Measurements from ENCODE around the gene GSC2. TPM values are rescaled to one million over a fixed set of nuclear protein-coding genes. Genes with fewer than 3 reads are reported as not detected.

The GSC2 gene
- total RNA-seq, 3 donors from 2014 or later: not detected

- Histone ChIP-seq H3K4me3 (no peak overlapping the region), H3K4me1 (no peaks in the 10 kb centered on the region), H3K27me3 (no peaks in the 10 kb centered on the region), H3K9me3 (no peaks in the 10 kb centered on the region), H3K36me3 (no peaks in the 10 kb centered on the region), H3K27ac (no peak overlapping the region)
- intact Hi-C loops (cut with DNase I; ENCODE audit: low total_unique reads): no loop called here
- DNase-seq (ENCODE audit: low spot score in 2 of 2): no peak
- TF ChIP-seq POLR2A (IDR thresholded peaks at IDR 0.05): no peak
- TF ChIP-seq, protein P1, sequence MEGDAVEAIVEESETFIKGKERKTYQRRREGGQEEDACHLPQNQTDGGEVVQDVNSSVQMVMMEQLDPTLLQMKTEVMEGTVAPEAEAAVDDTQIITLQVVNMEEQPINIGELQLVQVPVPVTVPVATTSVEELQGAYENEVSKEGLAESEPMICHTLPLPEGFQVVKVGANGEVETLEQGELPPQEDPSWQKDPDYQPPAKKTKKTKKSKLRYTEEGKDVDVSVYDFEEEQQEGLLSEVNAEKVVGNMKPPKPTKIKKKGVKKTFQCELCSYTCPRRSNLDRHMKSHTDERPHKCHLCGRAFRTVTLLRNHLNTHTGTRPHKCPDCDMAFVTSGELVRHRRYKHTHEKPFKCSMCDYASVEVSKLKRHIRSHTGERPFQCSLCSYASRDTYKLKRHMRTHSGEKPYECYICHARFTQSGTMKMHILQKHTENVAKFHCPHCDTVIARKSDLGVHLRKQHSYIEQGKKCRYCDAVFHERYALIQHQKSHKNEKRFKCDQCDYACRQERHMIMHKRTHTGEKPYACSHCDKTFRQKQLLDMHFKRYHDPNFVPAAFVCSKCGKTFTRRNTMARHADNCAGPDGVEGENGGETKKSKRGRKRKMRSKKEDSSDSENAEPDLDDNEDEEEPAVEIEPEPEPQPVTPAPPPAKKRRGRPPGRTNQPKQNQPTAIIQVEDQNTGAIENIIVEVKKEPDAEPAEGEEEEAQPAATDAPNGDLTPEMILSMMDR (IDR thresholded peaks at IDR 0.05): no peak
- no peak for TF ChIP-seq POLR2AphosphoS5 (IDR thresholded peaks at IDR 0.05)
Observed at GRCh38 chr22:19184276-19184997, 34.3 kb upstream of the GSC2 start.

DNA sequence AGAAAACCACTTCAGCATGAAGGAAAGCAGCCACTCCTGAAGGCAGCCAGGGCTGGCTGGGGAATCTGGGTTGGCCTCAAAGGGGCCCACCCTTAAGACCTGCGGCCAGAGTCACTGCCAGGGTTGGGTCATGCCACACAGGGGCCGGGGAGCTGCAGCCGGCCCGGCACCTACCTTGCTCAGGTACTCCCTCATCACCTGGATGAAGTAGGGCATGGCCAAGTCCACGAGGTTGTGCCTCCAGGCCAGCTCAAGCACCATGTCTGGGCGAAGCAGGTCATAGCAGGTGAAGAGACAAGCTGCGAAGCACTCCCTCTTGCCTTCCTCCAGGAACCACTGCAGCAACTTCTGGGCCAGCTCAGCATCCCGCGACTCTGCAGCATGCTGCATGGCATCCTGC lies 33.1 kb upstream of the GSC2 start:
- Histone ChIP-seq H3K4me3 (no peak overlapping the region), H3K27me3 (no peaks in the 10 kb centered on the region), H3K4me1 (no peaks in the 10 kb centered on the region), H3K9me3 (no peaks in the 10 kb centered on the region), H3K27ac (no peak overlapping the region), H3K36me3 (no peaks in the 10 kb centered on the region)
- no peak for DNase-seq (ENCODE audit: low spot score in 2 of 2)
- no peak for TF ChIP-seq POLR2A (IDR thresholded peaks at IDR 0.05)
- TF ChIP-seq, protein P1 (IDR thresholded peaks at IDR 0.05): no peak
- no peak for TF ChIP-seq POLR2AphosphoS5 (IDR thresholded peaks at IDR 0.05)
- intact Hi-C loops (cut with DNase I; ENCODE audit: low total_unique reads): no loop called here

- no peaks in the 10 kb centered on the region for H3K9me3 ChIP-seq
- H3K4me1 ChIP-seq: peaks cover 0 to 2% of the 10 kb centered on the region in 2 donors
- no peak overlapping the region for H3K4me3 ChIP-seq
- intact Hi-C loops (cut with DNase I; ENCODE audit: low total_unique reads): no loop called here
- TF ChIP-seq POLR2AphosphoS5 (IDR thresholded peaks at IDR 0.05): no peak
- TF ChIP-seq, protein P1 (IDR thresholded peaks at IDR 0.05): no peak
- no peak for TF ChIP-seq POLR2A (IDR thresholded peaks at IDR 0.05)
- H3K36me3 ChIP-seq: no peaks in the 10 kb centered on the region
- no peaks in the 10 kb centered on the region for H3K27me3 ChIP-seq
- DNase-seq (ENCODE audit: low spot score in 2 of 2): no peak
- no peak overlapping the region for H3K27ac ChIP-seq
Observed at GRCh38 chr22:19182472-19183157, 32.5 kb upstream of the GSC2 start.

GRCh38 chr22:19181786-19182471 lies 31.8 kb upstream of the GSC2 start:
- no peaks in the 10 kb centered on the region for H3K27me3 ChIP-seq
- H3K4me1 ChIP-seq: peaks cover 6 to 9% of the 10 kb centered on the region in 2 donors
- no peak overlapping the region for H3K4me3 ChIP-seq
- intact Hi-C loops (cut with DNase I; ENCODE audit: low total_unique reads): no loop called here
- H3K27ac ChIP-seq: no peak overlapping the region
- TF ChIP-seq, protein P1 (IDR thresholded peaks at IDR 0.05): no peak
- TF ChIP-seq POLR2AphosphoS5 (IDR thresholded peaks at IDR 0.05) (no peak), POLR2A (IDR thresholded peaks at IDR 0.05) (no peak)
- no peaks in the 10 kb centered on the region for H3K36me3 ChIP-seq
- no peak for DNase-seq (ENCODE audit: low spot score in 2 of 2)
- H3K9me3 ChIP-seq: no peaks in the 10 kb centered on the region
